GM10248 (cell line): ENCODE measurements around the gene MSI2.

Experiments used
- CTCF ChIA-PET: fragments of 300-600 bp; sonication (Branson Sonifier 250); formaldehyde crosslinking; extraction: SDS; loops from one replicate; lab custom pipeline; 2021; ENCODE audit warnings: antibody characterized with exemption; lab: Yijun Ruan, JAX
- POLR2A ChIA-PET: fragments of 350-650 bp; sonication (Branson Sonifier 250); formaldehyde crosslinking; extraction: SDS; loops from one replicate; lab custom pipeline; 2020; ENCODE audit warnings: antibody characterized with exemption; lab: Yijun Ruan, JAX
- DNase-seq: peaks from one replicate; pipeline ENCODE4 v3.0.0; 2012; ENCODE audit errors: extremely low spot score
- CTCF ChIP-seq: IDR thresholded peaks from 2 replicates; pipeline ENCODE4 v1.5.1; 2012; ENCODE audit warnings: mild to moderate bottlenecking, low read depth; ENCODE audit errors: extremely low read depth, missing control alignments, control extremely low read depth

The MSI2 gene

GRCh38 chr17:57597531-57598453 lies 341.5 kb downstream of the MSI2 start:
- ChIA-PET CTCF (interaction anchor here (0.7 to 3.6 kb wide), 22 partner anchors 9 to 161 kb away, joined by 3 to 20 read pairs (median 4); no protein-coding TSS in a partner anchor), POLR2A (no interaction called here)

GRCh38 chr17:57599271-57600045 lies 343.1 kb downstream of the MSI2 start:
- TF ChIP-seq CTCF: no peak
- DNase-seq: no peak
- ChIA-PET POLR2A (no interaction called here), CTCF (interaction anchor here (0.7 to 3.6 kb wide), 12 partner anchors 7 to 356 kb away, joined by 3 to 20 read pairs (median 8); no protein-coding TSS in a partner anchor)

More at GRCh38 chr17:57597531-57598453, 341.5 kb downstream of the MSI2 start:
- peak; percentile 75 for TF ChIP-seq CTCF
- no peak for DNase-seq

- DNase-seq: no peak
- ChIA-PET POLR2A (no interaction called here), CTCF (interaction anchor here (0.7 to 3.6 kb wide), 10 partner anchors 7 to 141 kb away, joined by 3 to 20 read pairs (median 6); no protein-coding TSS in a partner anchor)
- no peak for TF ChIP-seq CTCF
These were observed 343.8 kb downstream of the MSI2 start for GRCh38 chr17:57600074-57600473.

- DNase-seq: no peak
- no peak for TF ChIP-seq CTCF
- POLR2A ChIA-PET: no interaction called here
- CTCF ChIA-PET: interaction anchor here (0.8 to 3.2 kb wide), 8 partner anchors 14 to 358 kb away, joined by 3 to 11 read pairs (median 4); no protein-coding TSS in a partner anchor
These were observed 344.9 kb downstream of the MSI2 start for GRCh38 chr17:57601143-57601735.

- no peak for TF ChIP-seq CTCF
- CTCF ChIA-PET: interaction anchor here (2.1 kb wide), 1 partner anchor 69 kb away, joined by 7 read pairs; no protein-coding TSS in a partner anchor
- POLR2A ChIA-PET: no interaction called here
- no peak for DNase-seq
These were observed 346.6 kb downstream of the MSI2 start for GRCh38 chr17:57602896-57603295.

GRCh38 chr17:57603546-57603945 lies 347.2 kb downstream of the MSI2 start:
- ChIA-PET CTCF (interaction anchor here (1.3 to 1.8 kb wide), 3 partner anchors 20 to 69 kb away, joined by 3 to 7 read pairs (median 3); no protein-coding TSS in a partner anchor), POLR2A (no interaction called here)
- no peak for DNase-seq
- no peak for TF ChIP-seq CTCF
